GM21737 (cell line): ENCODE results near the gene ZP1.

Experiments
- ATAC-seq: cut with Tn5 transposase; IDR thresholded peaks from one replicate; pipeline ENCODE4 v1.9.1; 2021; ENCODE audit warnings: mild to moderate bottlenecking, moderate library complexity; ENCODE audit not compliant: unreplicated experiment

ZP1 gene

DNA sequence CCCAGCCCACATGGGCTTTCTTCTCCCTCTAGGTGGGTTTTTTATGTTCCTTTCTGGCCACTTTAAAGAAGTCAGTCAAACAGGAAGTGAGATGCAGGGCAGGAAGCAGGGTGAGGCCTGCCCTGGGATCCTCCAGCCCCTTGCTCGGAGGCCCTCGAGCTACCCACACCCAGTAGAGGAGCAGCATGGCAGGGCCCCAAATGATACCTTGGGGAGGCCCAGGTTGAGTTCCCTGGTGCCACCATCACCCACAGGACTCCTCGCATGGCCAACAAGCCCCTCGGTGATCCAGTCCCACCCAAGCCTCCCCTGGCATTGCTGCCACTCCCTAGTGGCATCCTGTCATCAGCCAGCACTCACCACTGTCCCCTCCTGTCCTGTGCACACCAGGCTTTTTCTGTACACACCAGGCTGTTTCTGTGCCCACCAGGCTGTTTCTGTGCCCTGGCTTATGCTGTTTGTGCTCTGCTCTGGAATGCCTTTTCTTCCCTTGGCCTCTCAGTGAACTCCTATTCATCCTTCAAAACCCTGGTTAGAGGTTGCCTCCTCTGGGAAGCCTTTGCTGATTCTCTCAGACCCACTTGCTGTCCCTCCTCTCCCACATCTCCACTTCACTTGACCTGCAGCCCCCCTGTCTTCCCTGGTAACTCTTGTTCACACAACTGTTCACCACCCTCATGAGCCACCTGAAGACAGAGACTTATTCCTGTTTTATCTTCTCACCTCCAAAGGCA, 8.4 kb upstream of the ZP1 start:
- ATAC-seq: no peak

DNA sequence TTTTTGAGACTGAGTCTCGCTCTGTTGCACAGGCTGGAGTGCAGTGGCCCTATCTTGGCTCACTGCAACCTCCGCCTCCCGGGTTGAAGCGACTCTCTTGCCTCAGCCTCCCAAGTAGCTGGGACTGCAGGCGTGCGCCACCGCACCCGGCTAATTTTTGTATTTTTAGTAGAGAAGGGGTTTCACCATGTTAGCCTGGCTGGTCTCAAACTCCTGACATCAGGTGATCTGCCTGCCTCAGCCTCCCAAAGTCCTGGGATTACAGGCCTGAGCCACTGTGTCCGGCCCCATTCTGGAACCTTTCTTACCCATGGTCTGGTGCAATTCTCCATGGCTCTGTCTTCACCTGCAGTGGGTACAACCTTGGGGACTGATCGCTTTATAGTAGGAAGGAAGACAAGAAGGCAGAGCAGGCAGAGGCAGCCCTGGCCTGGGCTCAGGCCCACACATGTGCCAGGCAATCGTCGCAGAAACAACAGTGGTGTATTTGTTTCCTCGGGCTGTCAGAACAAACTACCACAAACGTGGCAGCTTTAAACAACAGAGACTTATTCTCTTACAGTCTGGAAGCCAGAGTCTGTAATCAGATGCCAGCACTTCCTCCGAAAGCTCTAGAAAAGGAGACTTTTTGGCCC, 7.6 kb upstream of the ZP1 start:
- no peak for ATAC-seq

DNA sequence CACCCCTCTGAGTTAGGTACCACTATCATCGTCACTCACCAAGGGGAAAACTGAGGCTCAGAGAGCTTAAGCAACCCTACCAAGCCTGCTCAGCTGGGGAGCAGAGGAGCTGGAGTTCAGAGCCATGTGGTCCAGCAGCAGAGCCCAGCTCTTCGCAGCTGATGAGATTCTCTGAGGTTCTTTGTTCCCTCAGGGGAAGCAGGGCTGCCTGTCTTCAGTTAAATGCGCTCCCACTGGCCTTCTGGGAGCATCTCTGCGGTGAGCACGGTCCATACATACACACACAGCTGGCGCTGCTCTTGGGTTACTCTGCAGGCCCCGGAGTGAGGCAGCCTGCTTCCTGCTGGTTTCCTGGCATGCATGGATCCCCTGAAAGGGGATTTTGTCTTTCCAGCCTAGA, 6.4 kb upstream of the ZP1 start:
- no peak for ATAC-seq

DNA sequence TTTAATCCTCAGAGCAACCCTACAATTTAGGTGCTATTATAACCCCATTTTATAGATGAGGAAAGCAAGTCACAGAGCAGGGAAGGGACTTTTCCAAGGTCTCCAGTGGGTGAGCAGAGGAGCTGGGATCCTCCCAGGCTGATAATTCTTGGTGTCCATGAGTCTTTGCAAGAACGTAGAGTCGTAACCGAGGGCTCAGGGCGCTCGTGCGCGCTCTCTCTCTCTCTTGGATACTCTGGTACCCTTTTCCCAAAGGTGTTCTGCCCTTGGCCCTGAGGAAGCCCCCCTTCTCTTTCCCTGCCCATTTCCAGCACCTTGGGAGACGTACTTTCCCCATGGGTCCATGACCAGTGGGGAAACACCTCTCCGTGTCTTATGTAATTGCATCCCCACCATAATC, 5.2 kb upstream of the ZP1 start:
- ATAC-seq: no peak

DNA sequence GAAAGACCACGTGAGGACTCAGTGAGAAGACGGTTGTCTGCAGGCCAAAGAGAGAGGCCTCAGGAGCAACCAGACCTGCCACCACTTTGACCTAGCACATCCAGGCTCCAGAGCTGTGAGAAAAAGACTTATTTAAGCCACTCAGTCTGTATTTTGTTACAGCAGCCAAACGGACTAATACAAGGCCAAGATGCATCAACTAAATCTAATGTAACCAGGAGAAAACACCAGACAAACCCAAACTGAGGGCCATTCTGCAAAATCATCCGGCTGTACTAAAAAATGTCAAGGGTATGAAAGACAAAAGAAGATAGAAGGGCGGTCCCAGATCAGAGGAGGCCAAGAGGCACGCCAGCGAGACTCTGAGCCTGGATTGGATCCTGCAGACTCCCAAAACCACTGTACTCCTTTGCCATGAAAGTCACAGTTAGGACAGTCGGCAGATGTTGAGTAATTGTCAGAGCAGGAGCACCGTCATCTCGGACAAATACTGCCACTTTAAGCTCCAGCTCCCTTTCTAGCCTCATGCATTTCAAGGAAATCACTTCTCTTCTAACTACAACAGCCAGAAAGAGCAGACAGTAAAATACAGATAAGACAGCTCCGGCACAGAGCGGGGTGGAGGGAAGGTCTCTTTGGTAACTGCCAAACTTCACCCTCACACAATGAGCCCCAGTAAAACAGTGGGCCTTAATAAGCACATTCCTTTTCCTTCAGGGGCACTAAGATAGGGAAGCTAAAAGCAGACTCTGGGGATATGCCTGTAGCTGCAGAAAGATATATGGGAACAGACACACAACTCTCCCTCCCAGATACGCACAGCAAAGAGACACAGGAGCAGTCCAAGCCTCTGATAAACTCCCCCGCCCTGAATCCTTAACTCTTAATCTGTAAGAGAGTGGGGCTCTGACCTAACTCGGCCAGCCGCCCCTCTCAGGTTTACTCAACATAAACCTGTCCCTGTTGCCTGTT, 3.5 kb upstream of the ZP1 start:
- no peak for ATAC-seq

DNA sequence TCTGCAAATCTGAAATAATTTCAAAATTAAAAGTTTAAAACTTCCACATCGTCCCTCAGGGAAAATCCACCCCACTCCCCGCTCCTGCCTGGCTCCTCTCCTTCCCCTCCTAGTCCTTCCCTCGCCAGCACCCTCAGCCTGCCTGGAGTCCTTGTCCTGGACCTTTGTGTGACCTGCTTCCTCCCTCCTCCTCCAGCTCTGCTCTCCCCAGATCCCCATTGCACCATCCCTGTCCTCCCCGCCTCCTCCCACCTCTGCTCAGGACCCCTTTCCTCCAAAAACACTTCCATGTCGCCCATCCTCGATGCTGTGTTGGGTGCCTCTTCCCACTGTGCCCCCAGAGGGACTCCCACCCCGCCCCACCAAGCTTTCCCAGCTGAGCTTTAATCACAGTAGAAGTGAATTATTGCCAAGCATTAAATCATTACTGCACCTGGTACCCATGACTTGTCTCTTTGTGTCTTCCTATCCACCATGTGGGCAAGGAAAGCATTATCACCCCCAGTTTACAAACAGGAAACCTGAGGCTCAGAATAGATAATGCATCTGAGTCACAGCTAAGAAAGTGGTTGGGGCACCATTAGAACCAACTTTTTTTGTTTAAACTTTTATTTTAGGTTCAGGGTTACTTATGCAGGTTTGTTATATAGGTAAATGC, 2.4 kb upstream of the ZP1 start:
- no peak for ATAC-seq

DNA sequence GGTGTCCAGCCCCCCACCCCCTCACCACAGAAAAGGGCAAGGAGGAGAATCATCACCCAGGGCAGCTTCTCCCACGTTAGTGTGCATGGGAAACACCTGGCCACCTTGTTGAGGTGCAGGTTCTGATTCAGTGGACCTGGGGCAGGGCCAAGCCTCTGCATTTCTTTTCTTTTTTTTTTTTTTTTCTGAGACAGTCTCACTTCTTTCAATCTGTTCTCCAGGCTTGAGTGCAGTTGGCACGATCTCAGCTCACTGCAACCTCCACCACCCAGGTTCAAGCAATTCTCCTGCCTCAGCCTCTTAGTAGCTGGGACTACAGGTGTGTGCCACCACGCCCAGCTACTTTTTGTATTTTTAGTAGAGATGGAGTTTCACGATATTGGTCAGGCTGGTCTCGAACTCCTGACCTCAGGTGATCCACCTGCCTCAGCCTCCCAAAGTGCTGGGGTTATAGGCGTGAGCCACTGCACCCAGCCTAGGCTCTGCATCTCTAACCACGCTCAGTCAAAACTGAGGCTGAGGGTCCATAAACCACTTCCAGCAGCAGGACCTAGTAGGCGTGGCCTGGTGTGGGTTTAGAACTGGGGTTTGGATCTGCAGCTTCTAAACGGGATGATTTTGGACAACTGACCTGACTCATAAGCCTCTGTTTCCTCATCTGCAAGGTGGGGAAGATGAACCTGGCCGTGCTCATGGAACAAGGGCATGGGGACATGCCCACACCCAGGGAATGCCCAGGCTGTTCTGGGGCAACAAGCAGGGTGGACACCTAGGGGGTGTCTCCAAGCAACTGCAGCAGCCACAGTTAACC, 734 bp downstream of the ZP1 start:
- ATAC-seq: no peak

DNA sequence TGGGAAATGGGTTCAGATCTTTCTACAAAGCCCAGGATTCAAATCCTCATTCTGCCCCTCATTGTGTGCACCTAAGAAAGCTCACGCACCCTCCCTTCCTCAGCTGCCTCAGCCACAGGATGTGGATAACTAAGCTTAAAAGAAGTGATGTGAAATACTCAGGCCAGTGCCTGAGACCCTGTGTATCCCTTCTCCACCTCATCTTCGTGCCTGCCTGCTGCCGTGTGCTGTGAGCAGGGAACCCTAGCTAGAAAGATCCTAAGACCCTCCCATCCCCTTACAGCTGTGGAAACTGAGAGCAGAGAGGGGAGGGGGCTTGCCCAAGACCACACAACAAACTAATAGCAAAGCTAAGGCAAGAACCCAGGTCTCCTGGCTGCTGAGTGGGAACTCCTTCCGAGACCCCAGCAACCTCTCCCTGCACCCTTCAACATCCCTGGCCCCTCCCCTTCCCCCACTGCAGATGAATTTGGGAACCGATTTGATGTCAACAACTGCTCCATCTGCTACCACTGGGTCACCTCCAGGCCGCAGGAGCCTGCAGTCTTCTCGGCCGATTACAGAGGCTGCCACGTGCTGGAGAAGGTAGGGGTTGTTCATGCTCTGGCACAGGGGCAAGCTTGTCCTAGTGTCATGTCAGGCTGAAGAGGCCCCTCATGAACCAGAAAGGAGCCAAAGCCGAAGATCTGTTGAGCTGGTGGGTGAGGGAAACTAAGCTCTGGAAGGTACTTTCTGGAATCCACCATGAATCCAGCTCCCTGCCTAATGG, 1.5 kb downstream of the ZP1 start:
- no peak for ATAC-seq

DNA sequence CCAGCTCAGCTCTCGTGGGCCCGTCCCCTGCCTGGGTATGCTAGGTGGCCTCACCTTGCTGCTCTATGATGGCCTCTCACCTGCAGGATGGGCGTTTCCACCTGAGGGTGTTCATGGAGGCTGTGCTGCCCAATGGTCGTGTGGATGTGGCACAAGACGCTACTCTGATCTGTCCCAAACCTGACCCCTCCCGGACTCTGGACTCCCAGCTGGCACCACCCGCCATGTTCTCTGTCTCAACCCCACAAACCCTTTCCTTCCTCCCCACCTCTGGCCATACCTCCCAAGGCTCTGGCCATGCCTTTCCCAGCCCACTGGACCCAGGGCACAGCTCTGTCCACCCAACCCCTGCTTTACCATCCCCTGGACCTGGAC, 2.1 kb downstream of the ZP1 start:
- no peak for ATAC-seq

DNA sequence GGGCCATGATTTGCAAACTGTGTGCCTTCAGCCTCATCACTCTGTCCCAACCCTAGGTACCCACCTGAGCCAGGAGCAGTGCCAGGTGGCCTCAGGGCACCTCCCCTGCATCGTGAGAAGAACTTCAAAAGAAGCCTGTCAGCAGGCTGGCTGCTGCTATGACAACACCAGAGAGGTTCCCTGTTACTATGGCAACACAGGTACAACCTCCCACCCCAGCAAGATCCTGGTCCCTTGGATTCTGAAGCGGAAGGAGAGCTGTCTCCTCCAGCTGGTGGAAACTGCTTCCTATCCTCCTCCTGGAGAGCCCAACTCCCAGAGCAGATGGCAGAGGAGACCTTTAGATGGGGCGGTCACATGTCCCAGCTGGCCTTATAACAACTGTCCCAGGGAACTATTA, 2.9 kb downstream of the ZP1 start:
- no peak for ATAC-seq

DNA sequence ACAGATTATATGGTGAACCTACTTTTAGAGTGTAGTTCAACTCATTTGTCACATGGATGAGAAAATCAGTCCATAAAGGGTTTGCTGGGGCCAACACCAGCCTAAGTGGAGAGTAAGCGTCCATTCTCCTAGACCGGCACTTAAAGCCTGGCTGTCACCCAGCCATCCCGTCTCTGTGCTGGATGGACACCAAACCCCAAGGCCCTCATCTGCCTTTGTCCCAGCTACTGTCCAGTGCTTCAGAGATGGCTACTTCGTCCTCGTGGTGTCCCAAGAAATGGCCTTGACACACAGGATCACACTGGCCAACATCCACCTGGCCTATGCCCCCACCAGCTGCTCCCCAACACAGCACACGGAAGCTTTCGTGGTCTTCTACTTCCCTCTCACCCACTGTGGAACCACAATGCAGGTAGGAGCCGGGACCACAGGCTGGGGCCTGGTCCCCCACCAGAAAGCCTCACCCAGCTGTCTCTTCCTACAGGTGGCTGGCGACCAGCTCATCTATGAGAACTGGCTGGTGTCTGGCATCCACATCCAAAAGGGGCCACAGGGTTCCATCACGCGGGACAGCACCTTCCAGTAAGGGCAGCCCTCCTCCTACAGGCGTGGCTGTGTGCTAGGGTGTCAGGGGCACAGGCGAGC, 3.5 kb downstream of the ZP1 start:
- ATAC-seq: no peak

DNA sequence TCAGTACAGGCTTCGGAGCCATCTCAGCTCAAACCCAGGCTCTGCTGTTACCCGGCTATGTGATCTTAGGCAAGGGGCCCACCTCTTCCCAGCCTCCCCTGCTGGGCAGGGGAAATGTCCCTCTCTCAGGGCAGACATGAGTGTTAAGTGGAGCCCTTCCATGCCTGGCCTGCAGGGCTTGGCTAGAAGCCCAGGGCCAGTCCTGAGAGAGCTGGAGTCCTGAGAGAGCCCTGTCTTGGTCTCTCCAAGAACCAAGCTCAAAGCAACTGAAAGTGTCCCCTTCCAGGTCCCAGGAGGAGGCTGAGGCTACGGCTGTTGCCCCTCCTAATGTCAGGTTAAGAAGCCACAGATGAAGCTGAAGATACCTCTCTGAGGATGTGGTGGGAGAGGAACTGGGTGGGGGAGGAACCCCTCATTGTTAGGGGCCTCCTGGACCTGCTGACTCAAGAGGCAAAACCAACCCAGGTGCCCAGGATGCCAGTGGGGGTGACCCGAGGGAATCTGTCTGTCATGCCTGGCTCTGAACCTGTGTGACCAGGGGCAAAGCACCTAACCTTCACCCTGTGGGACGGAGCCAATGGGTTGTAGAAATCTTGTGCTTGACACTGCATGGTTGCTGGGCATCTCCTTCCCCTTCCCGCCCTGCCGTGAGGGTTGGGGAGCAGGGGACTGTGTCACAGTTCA, 4.2 kb downstream of the ZP1 start:
- no peak for ATAC-seq

DNA sequence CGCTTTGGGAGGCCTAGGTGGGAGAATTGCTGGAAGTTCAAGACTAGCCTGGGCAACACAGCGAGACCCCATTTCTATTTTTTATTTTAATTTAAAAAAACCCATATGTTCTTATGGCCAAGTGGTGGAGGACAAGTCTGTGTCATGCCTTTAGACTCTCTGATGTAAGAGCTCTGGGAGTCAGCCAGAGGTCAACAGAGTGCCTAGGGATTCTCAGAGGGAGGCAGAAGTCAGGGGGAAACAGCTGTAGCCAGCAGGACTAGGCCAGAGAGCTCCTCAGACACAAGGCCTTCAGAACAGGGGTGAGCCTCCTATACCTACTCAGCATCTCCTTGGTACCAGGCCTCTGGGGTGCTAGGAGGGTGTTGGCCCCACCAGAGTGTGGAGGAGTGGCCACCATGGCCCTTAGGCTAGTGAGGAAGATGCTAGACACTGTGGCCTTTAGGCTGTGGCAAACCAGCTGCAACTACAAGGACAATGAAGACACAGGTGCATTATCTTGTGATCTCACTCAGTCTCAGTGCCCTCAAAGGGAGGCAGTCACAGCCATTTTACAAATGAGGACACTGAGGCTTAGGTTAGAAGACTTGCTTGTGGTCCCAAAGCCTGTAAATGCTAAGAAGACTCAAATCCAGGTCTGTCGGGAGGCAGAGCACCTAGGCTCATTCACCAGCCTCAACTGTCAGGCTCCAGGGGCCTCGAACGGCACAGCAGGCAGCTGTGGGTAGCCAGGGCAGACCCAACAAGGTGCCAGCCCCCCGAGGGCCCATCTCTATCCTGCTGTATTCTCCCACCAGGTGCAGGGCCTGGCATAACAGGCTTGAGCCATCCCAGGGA, 5.0 kb downstream of the ZP1 start:
- ATAC-seq: no peak

DNA sequence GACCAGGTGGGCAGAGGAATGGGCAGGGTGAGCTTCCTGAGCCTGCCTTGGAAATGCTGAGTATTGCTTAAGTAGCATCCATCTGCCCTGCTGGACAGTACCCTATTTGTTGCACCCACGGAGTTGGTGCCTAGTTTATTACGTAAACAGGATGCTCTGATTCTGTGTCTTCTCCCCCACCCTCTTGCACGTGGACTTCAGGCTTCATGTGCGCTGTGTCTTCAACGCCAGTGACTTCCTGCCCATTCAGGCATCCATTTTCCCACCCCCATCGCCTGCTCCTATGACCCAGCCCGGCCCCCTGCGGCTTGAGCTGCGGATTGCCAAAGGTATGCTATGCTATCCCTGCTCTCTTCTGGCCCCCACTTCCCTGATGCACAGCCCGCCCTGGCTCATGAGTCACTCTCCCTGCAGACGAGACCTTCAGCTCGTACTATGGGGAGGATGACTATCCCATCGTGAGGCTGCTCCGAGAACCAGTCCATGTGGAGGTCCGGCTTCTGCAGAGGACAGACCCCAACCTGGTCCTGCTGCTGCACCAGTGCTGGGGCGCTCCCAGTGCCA, 5.7 kb downstream of the ZP1 start:
- ATAC-seq: no peak

DNA sequence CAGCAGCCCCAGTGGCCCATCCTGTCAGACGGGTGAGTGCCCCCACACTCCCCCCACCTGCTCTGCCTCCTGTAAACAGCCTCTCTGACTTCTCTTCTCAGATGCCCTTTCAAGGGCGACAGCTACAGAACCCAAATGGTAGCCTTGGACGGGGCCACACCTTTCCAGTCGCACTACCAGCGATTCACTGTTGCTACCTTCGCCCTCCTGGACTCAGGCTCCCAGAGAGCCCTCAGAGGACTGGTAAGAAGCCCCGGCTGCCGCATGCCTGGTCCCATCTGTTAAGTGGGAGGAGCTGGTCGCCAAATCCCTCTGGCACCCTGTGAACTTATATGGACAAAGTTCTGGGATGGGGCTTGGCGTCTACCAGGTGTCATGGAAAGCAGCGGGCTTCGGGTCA, 6.2 kb downstream of the ZP1 start:
- no peak for ATAC-seq

DNA sequence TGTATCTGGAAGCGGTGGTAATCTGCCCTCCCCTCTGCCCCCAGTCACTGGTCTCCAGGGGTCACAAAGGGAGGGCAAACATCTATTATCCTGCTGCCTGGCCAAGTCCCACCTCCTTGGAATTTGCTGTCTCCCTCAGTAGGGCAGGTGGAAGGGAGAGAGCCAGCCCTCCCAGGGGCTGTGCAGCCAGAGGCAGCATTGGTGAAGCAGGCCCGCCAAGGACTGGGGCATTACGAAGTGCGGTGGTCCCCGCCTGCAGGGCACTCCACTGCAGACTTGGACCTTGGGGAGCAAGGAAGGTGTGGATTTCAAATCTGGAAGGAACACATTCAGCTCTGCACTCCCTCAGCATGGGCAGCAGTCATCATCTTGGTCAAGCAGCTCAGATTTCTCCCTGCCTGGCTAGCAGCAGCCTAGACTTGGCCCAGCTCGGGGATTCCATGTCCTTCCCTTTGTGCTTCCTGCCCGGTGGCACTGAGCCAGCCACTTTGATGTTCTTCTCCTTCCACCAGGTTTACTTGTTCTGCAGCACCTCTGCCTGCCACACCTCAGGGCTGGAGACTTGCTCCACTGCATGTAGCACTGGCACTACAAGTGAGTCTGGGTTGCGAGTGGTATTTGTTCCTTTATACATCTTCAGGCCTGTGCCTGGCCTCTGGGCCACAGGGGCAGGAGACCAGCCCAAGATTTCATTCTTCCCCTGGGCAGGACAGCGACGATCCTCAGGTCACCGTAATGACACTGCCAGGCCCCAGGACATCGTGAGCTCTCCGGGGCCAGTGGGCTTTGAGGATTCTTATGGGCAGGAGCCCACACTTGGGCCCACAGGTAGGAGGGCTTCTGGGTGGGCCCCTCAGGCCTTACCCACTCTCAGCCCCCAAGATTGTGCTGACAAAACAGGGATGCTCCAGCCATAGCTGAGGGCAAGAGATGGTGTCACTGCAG, 7.4 kb downstream of the ZP1 start:
- ATAC-seq: no peak
